Calu3 (cell line): Measurements from ENCODE around the gene KLHL29. TPM values are rescaled to one million over a fixed set of nuclear protein-coding genes. Genes with fewer than 3 reads are reported as not detected.

Experiments used
- BruUV-seq: library from RNA; stranded (reverse); fragments of 400-500 nt; replicated peaks from 2 replicates; lab custom pipeline; 2021; lab: Mats Ljungman, UMichigan
- CTCF ChIA-PET: fragments of 300-600 bp; sonication (Branson Sonifier 250); formaldehyde crosslinking; loops from one replicate; lab custom pipeline; 2022; ENCODE audit warnings: antibody characterized with exemption; lab: Charles Lee
- DNase-seq: peaks from one replicate; pipeline ENCODE4 v3.0.0; 2022
- H3K27ac Mint-ChIP-seq: one replicate; pipeline ENCODE4 v1.8.0; 2022; ENCODE audit warnings: mixed read lengths; ENCODE audit not compliant: unreplicated experiment
- H3K27me3 Mint-ChIP-seq: one replicate; pipeline ENCODE4 v1.8.0; 2022; ENCODE audit warnings: mixed read lengths; ENCODE audit not compliant: unreplicated experiment
- H3K36me3 Mint-ChIP-seq: one replicate; pipeline ENCODE4 v1.8.0; 2022; ENCODE audit warnings: mild to moderate bottlenecking, moderate library complexity, mixed read lengths; ENCODE audit not compliant: insufficient read depth, unreplicated experiment
- H3K4me1 Mint-ChIP-seq: one replicate; pipeline ENCODE4 v1.8.0; 2022; ENCODE audit warnings: mild to moderate bottlenecking, low read depth, mixed read lengths; ENCODE audit not compliant: unreplicated experiment
- H3K4me3 Mint-ChIP-seq: one replicate; pipeline ENCODE4 v1.8.0; 2022; ENCODE audit warnings: mild to moderate bottlenecking, low read depth, moderate library complexity, mixed read lengths; ENCODE audit not compliant: unreplicated experiment
- H3K9me3 Mint-ChIP-seq: one replicate; pipeline ENCODE4 v1.8.0; 2022; ENCODE audit warnings: low read depth, mixed read lengths; ENCODE audit not compliant: unreplicated experiment
- intact Hi-C: fragments of 100-400 bp; cut with micrococcal nuclease; formaldehyde crosslinking; loops from one replicate; pipeline ENCODE4 v1.10.0; 2022; ENCODE audit not compliant: unreplicated experiment
- total RNA-seq: library from RNA; stranded (reverse); gene quantifications from 2 replicates; pipeline ENCODE4 v1.2.3, GENCODE V29; 2022
- TF ChIP-seq, protein P1 (sequence below): fragments of 200-600 bp; IDR thresholded peaks from one replicate; pipeline ENCODE4 v1.8.0; 2022; ENCODE audit warnings: antibody characterized with exemption; ENCODE audit not compliant: unreplicated experiment

The KLHL29 gene
- total RNA-seq, 1 experiment from 2014 or later: 11.9 TPM

GRCh38 chr2:23624915-23625314 is 239.9 kb downstream of the KLHL29 start:
- peaks cover 4% of the 10 kb centered on the region for H3K9me3 Mint-ChIP-seq
- intact Hi-C loops: no loop called here
- CTCF ChIA-PET: interaction anchor here (0.6 kb wide), 1 partner anchor 1362 kb away, joined by 4 read pairs; no protein-coding TSS in a partner anchor
- TF ChIP-seq, protein P1, sequence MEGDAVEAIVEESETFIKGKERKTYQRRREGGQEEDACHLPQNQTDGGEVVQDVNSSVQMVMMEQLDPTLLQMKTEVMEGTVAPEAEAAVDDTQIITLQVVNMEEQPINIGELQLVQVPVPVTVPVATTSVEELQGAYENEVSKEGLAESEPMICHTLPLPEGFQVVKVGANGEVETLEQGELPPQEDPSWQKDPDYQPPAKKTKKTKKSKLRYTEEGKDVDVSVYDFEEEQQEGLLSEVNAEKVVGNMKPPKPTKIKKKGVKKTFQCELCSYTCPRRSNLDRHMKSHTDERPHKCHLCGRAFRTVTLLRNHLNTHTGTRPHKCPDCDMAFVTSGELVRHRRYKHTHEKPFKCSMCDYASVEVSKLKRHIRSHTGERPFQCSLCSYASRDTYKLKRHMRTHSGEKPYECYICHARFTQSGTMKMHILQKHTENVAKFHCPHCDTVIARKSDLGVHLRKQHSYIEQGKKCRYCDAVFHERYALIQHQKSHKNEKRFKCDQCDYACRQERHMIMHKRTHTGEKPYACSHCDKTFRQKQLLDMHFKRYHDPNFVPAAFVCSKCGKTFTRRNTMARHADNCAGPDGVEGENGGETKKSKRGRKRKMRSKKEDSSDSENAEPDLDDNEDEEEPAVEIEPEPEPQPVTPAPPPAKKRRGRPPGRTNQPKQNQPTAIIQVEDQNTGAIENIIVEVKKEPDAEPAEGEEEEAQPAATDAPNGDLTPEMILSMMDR: no peak
- H3K27me3 Mint-ChIP-seq: no peaks in the 10 kb centered on the region
- H3K27ac Mint-ChIP-seq: no peak overlapping the region
- H3K36me3 Mint-ChIP-seq: no peaks in the 10 kb centered on the region
- H3K4me1 Mint-ChIP-seq: no peaks in the 10 kb centered on the region
- DNase-seq: no peak
- H3K4me3 Mint-ChIP-seq: no peak overlapping the region
- no TSS peak for BruUV-seq

DNA sequence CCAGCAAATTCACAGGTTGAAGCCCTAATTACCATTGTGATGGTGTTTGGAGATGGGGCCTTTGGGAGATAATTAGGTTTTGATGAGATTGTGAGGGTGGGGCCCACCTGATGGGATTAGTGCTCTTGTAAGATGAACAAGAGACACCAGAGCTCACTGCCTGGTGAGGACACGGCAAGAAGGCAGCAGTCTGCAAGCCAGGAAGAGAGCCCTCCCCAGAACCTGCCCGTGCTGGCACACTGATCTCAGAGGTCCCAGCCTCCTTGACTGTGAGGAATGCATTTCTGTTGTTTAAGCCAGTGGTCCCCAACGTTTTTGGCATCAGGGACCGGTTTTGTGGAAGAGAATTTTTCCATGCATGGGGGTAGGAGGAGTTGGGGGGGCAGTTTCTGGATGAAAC is 240.7 kb downstream of the KLHL29 start:
- Mint-ChIP-seq H3K36me3 (no peaks in the 10 kb centered on the region), H3K4me3 (no peak overlapping the region), H3K27me3 (no peaks in the 10 kb centered on the region), H3K4me1 (no peaks in the 10 kb centered on the region), H3K27ac (no peak overlapping the region), H3K9me3 (peaks cover 4% of the 10 kb centered on the region)
- intact Hi-C loops: no loop called here
- no peak for DNase-seq
- TF ChIP-seq, protein P1: no peak
- no TSS peak for BruUV-seq
- CTCF ChIA-PET: no interaction called here

GRCh38 chr2:23626701-23627230 is 241.8 kb downstream of the KLHL29 start:
- Mint-ChIP-seq H3K36me3 (no peaks in the 10 kb centered on the region), H3K27ac (no peak overlapping the region), H3K4me3 (no peak overlapping the region), H3K4me1 (no peaks in the 10 kb centered on the region), H3K9me3 (peaks cover 4% of the 10 kb centered on the region), H3K27me3 (no peaks in the 10 kb centered on the region)
- no peak for DNase-seq
- TF ChIP-seq, protein P1: no peak
- intact Hi-C loops: no loop called here
- CTCF ChIA-PET: interaction anchor here (0.6 kb wide), 1 partner anchor 1783 kb away, joined by 3 read pairs; no protein-coding TSS in a partner anchor
- BruUV-seq: no TSS peak

DNA sequence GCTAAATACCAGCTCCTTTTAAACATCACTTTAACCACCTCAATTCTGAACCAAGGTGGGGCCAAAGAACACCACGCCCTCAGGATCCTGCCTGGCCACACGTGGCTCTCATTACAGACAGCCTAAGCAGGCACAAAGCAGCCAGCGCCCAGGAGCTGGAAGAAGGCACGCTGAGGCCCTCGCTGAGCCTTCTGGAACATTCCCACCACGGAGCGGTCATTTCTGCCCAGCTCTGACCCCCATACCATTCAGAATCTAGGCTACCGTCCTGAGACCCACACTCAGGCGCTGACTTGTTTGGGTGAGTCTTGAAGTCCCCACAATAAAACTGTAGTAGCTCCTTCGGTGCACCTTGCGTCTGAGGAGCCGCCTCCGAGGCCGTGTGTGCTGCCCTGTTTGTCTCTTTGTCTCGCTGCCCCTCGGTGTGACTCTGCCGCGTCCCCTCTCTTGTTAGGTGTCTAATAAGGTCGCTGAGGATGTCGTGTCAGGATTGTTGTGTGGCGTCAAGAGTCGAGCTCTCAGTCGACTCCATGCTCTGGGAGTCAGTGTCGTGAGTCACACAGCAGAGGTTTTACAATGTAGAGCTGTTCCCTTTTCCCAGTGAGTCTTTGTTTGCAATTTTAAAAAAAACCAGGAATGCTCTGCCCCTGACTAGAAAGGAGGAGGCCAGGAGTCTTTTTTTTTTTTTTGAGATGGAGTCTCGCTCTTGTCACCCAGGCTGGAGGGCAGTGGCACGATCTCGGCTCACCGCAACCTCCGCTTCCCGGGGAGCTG is 242.4 kb downstream of the KLHL29 start:
- TF ChIP-seq, protein P1: no peak
- H3K27me3 Mint-ChIP-seq: no peaks in the 10 kb centered on the region
- no peak for DNase-seq
- CTCF ChIA-PET: interaction anchor here (0.6 kb wide), 1 partner anchor 1784 kb away, joined by 3 read pairs; no protein-coding TSS in a partner anchor
- H3K4me1 Mint-ChIP-seq: no peaks in the 10 kb centered on the region
- intact Hi-C loops: no loop called here
- no peak overlapping the region for H3K4me3 Mint-ChIP-seq
- H3K36me3 Mint-ChIP-seq: no peaks in the 10 kb centered on the region
- no TSS peak for BruUV-seq
- H3K27ac Mint-ChIP-seq: no peak overlapping the region
- H3K9me3 Mint-ChIP-seq: peaks cover 4% of the 10 kb centered on the region
